ENCODE results near the gene ZBTB7A. TPM values are rescaled to one million over a fixed set of nuclear protein-coding genes. Genes with fewer than 3 reads are reported as not detected.
A peak's percentile ranks its signal among the peaks of the same experiment; 100 is the strongest.

The ZBTB7A gene
- total RNA-seq, 2 donors from 2014 or later = 110 to 123 TPM

- intact Hi-C loops (cut with DNase I) = no loop called here
- peak; percentile 61 for DNase-seq
- Histone ChIP-seq H3K27me3 (no peaks in the 10 kb centered on the region), H3K9me3 (no peaks in the 10 kb centered on the region), H3K36me3 (no peaks in the 10 kb centered on the region), H3K27ac (peak overlapping the region; percentile 99), H3K4me3 (peak overlapping the region; percentile 72), H3K4me1 (peaks cover 36% of the 10 kb centered on the region), H3K9ac (ENCODE audit: low read depth in 2 of 2, low read length in 2 of 2) (peak overlapping the region; percentile 95 to 99)
- TF ChIP-seq, protein P1, sequence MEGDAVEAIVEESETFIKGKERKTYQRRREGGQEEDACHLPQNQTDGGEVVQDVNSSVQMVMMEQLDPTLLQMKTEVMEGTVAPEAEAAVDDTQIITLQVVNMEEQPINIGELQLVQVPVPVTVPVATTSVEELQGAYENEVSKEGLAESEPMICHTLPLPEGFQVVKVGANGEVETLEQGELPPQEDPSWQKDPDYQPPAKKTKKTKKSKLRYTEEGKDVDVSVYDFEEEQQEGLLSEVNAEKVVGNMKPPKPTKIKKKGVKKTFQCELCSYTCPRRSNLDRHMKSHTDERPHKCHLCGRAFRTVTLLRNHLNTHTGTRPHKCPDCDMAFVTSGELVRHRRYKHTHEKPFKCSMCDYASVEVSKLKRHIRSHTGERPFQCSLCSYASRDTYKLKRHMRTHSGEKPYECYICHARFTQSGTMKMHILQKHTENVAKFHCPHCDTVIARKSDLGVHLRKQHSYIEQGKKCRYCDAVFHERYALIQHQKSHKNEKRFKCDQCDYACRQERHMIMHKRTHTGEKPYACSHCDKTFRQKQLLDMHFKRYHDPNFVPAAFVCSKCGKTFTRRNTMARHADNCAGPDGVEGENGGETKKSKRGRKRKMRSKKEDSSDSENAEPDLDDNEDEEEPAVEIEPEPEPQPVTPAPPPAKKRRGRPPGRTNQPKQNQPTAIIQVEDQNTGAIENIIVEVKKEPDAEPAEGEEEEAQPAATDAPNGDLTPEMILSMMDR (IDR thresholded peaks at IDR 0.05) = no peak
These were observed 2.0 kb downstream of the ZBTB7A start for GRCh38 chr19:4064496-4065260.

DNA sequence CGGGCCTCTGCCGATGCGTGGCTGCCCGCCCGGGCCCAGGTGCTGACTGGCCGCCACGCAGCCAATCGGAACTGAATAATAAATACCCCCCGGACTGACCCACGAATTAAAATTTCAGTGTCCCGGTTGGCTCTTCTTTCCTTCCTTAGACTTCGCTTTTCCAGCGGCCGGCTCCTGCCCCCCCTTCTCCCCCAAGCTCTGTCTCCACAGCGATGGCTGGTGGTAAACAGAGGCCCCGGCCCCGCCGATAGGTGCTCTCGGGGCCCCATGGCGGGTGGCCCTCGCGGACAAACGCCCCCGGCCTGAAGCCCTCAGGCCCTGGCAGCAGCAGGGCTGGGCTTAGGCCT lies 2.6 kb downstream of the ZBTB7A start:
- DNase-seq = peak; percentile 46
- intact Hi-C loops (cut with DNase I) = no loop called here
- H3K9me3 ChIP-seq = no peaks in the 10 kb centered on the region
- H3K36me3 ChIP-seq = no peaks in the 10 kb centered on the region
- peak overlapping the region; percentile 72 for H3K4me3 ChIP-seq
- no peaks in the 10 kb centered on the region for H3K27me3 ChIP-seq
- H3K27ac ChIP-seq = peak overlapping the region; percentile 99
- TF ChIP-seq, protein P1 (IDR thresholded peaks at IDR 0.05) = no peak
- peak overlapping the region; percentile 95 to 99 for H3K9ac ChIP-seq (ENCODE audit: low read depth in 2 of 2, low read length in 2 of 2)
- H3K4me1 ChIP-seq = peaks cover 40% of the 10 kb centered on the region

DNA sequence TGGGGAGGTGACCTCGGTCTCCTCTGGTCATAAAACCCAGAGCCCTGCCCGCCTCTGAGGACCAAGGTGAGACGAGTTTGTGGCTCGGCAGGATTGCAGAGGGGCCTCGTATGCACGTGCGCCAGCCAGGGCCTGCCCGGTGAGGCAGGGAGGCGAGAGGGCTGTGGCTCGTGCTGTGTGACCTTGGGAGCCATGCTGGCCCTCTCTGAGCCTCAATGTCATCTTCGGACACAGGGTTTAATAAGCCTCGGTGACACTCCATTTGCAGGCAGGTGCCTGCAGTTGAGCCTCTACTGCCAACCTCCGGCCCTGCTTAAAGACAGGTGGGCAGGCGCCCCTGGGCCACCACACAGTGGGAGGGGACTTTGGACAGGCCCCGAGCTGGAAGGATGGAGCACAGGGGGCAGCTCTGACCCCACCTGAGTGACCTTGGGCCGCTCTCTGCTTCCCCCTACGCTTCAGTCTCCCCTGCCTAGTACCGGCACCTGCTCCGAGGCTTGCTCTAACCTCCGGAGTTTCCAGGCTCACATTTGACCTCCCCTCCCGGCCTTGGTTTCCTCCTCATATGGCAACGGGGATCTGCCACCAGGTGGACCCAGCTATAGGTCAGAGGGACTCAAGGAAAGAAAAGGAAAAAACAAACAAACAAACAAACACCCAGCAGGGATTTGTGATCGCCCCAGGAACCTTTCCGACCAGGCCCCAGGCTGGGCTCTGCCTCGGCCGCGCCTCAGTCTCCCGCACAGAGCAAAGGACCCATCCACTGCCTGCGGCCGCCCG lies 3.1 kb downstream of the ZBTB7A start:
- no peaks in the 10 kb centered on the region for H3K9me3 ChIP-seq
- intact Hi-C loops (cut with DNase I) = no loop called here
- TF ChIP-seq, protein P1 (IDR thresholded peaks at IDR 0.05) = no peak
- no peaks in the 10 kb centered on the region for H3K36me3 ChIP-seq
- peak overlapping the region; percentile 95 to 99 for H3K9ac ChIP-seq (ENCODE audit: low read depth in 2 of 2, low read length in 2 of 2)
- peaks cover 46% of the 10 kb centered on the region for H3K4me1 ChIP-seq
- H3K27ac ChIP-seq = peak overlapping the region; percentile 99
- DNase-seq = peak; percentile 50
- H3K27me3 ChIP-seq = no peaks in the 10 kb centered on the region
- peak overlapping the region; percentile 72 for H3K4me3 ChIP-seq

- no peaks in the 10 kb centered on the region for H3K36me3 ChIP-seq
These were observed 4.0 kb downstream of the ZBTB7A start for GRCh38 chr19:4062419-4063368.

More at GRCh38 chr19:4062419-4063368, 4.0 kb downstream of the ZBTB7A start:
- peak; percentile 62 for DNase-seq
- no peaks in the 10 kb centered on the region for H3K27me3 ChIP-seq
- TF ChIP-seq, protein P1 (IDR thresholded peaks at IDR 0.05) = no peak
- peak overlapping the region; percentile 99 for H3K27ac ChIP-seq
- peaks cover 54% of the 10 kb centered on the region for H3K4me1 ChIP-seq
- peak overlapping the region; percentile 72 for H3K4me3 ChIP-seq
- H3K9me3 ChIP-seq = no peaks in the 10 kb centered on the region
- intact Hi-C loops (cut with DNase I) = no loop called here
- H3K9ac ChIP-seq (ENCODE audit: low read depth in 2 of 2, low read length in 2 of 2) = peak overlapping the region; percentile 95 to 99
